A673 (cell line): ENCODE results near the gene DDR1. TPM values are rescaled to one million over a fixed set of nuclear protein-coding genes. Genes with fewer than 3 reads are reported as not detected.

ENCODE experiments used
- Bru-seq: library from RNA; stranded (reverse); fragments of 400-500 nt; gene quantifications from one replicate; lab custom pipeline; 2021; lab: Mats Ljungman, UMichigan
- BruChase-seq, 2 experiments: library from RNA; stranded (reverse); fragments of 400-500 nt; gene quantifications; one replicate each; lab custom pipeline; 2021; lab: Mats Ljungman, UMichigan
- BruUV-seq: library from RNA; stranded (reverse); fragments of 400-500 nt; replicated peaks from 2 replicates; lab custom pipeline; 2021; lab: Mats Ljungman, UMichigan
- CTCF ChIA-PET: fragments of 300-600 bp; sonication (Branson Sonifier 250); formaldehyde crosslinking; loops from one replicate; lab custom pipeline; 2022; ENCODE audit warnings: antibody characterized with exemption; lab: Charles Lee
- POLR2A ChIA-PET: fragments of 300-600 bp; sonication (Branson Sonifier 250); formaldehyde crosslinking; loops from one replicate; lab custom pipeline; 2022; ENCODE audit warnings: antibody characterized with exemption; ENCODE audit not compliant: low non-redundant PET; lab: Charles Lee
- DNase-seq: peaks from one replicate; pipeline ENCODE4 v3.0.0-alpha.2; 2015; ENCODE audit warnings: low spot score
- H3K27ac ChIP-seq: fragments of 200-600 bp; sonication (generic); 2 replicates; pipeline ENCODE4 v1.5.1; 2016; ENCODE audit warnings: mixed run types, low read depth, mild to moderate bottlenecking, mixed read lengths, antibody characterized with exemption, low read length; ENCODE audit not compliant: poor library complexity, severe bottlenecking
- H3K27me3 ChIP-seq: fragments of 200-600 bp; sonication (generic); replicated peaks from 2 replicates; pipeline ENCODE4 v1.6.1; 2017; ENCODE audit warnings: mixed run types, low read depth, mild to moderate bottlenecking, mixed read lengths, antibody characterized with exemption, low read length; ENCODE audit not compliant: insufficient read depth, poor library complexity
- H3K36me3 ChIP-seq: fragments of 200-600 bp; sonication (generic); 2 replicates; pipeline ENCODE4 v1.6.1; 2016; ENCODE audit warnings: mixed run types, mild to moderate bottlenecking, mixed read lengths, antibody characterized with exemption, low read length; ENCODE audit not compliant: insufficient read depth, poor library complexity, severe bottlenecking
- H3K4me1 ChIP-seq: fragments of 200-600 bp; sonication (generic); 2 replicates; pipeline ENCODE4 v1.6.1; 2017; ENCODE audit warnings: mixed run types, mild to moderate bottlenecking, mixed read lengths, antibody characterized with exemption, low read length; ENCODE audit not compliant: insufficient read depth, poor library complexity, severe bottlenecking
- H3K4me3 ChIP-seq: fragments of 200-600 bp; sonication (generic); 2 replicates; pipeline ENCODE4 v1.5.1; 2016; ENCODE audit warnings: low read depth, mixed run types, mild to moderate bottlenecking, mixed read lengths, low read length; ENCODE audit not compliant: poor library complexity, severe bottlenecking
- H3K9me3 ChIP-seq: fragments of 200-600 bp; sonication (generic); 2 replicates; pipeline ENCODE4 v1.6.1; 2016; ENCODE audit warnings: mixed run types, low read depth, mild to moderate bottlenecking, mixed read lengths, antibody characterized with exemption, low read length; ENCODE audit not compliant: poor library complexity, severe bottlenecking
- CTCF ChIP-seq: fragments of 300-800, 200-600 bp; sonication (generic); conservative IDR thresholded peaks from 2 replicates; pipeline ENCODE4 v1.5.1; 2017; ENCODE audit warnings: low read depth, mild to moderate bottlenecking, antibody characterized with exemption, low read length, moderate library complexity, mixed read lengths
- EZH2 ChIP-seq: fragments of 200-600 bp; sonication (generic); IDR thresholded peaks from 2 replicates; pipeline ENCODE4 v1.6.1; 2017; ENCODE audit warnings: borderline replicate concordance, low read depth, mild to moderate bottlenecking, mixed read lengths, antibody characterized with exemption, low read length; ENCODE audit not compliant: poor library complexity, severe bottlenecking
- intact Hi-C: fragments of 100-400 bp; cut with micrococcal nuclease; formaldehyde crosslinking; loops from one replicate; pipeline ENCODE4 v1.10.0; 2022; ENCODE audit not compliant: unreplicated experiment
- long read RNA-seq: library from polyadenylated mRNA; stranded (forward); transcript quantifications from one replicate; pipeline ENCODE4 v2.0.0, GENCODE V29; 2022
- total RNA-seq: library from RNA; stranded (reverse); gene quantifications from 2 replicates; pipeline ENCODE4 v1.2.3, GENCODE V29; 2021

The DDR1 gene
- total RNA-seq (48.0 and 57.9 TPM in 2 replicates), Bru-seq, nascent RNA (percentile 50 among the genes with signal in this experiment), BruChase-seq, experiment 1, labeled RNA remaining after a 2-hour chase (percentile 56 among the genes with signal in this experiment), BruChase-seq, experiment 2, labeled RNA remaining after a 6-hour chase (percentile 73 among the genes with signal in this experiment)
- long read RNA-seq, partial matches to known transcripts = 29 of 52 reads
- long read RNA-seq, other reads (novel, unspliced or antisense) = 13 of 52 reads

- TF ChIP-seq EZH2 (no peak), CTCF (no peak)
These were observed at the start of gene DDR1 for GRCh38 chr6:30883685-30884520. TSS of gene DDR1 (plus strand) at chr6:30884519. CDS start at chr6:30888730, 4,211 bp downstream.

GRCh38 chr6:30834646-30835045 lies 49.7 kb upstream of the DDR1 start:
- no peak for TF ChIP-seq CTCF
- Histone ChIP-seq H3K36me3 (no peaks in the 10 kb centered on the region), H3K27me3 (no peaks in the 10 kb centered on the region), H3K9me3 (no peaks in the 10 kb centered on the region), H3K4me1 (no peaks in the 10 kb centered on the region), H3K27ac (no peak overlapping the region), H3K4me3 (no peak overlapping the region)
- intact Hi-C loops = no loop called here
- ChIA-PET POLR2A (no interaction called here), CTCF (interaction anchor here (0.6 kb wide), 1 partner anchor 245 kb away, joined by 3 read pairs; no protein-coding TSS in a partner anchor)
- no peak for DNase-seq
- BruUV-seq = no TSS peak

More at GRCh38 chr6:30883685-30884520, at the start of gene DDR1:
- DNase-seq = peak; percentile 83
- peak within 1 kb of the TSS; percentile 81 for H3K27ac ChIP-seq
- intact Hi-C loops = loop anchor here (10.0 kb wide), 1 partner anchor 329 kb away; the partner anchor contains the start of genes GNL1 and PRR3
- no TSS peak for BruUV-seq
- no peaks in the 10 kb centered on the region for H3K36me3 ChIP-seq
- peak within 1 kb of the TSS; percentile 72 for H3K4me3 ChIP-seq
- ChIA-PET POLR2A (interaction anchor here (0.6 kb wide), 1 partner anchor 52 kb away, joined by 4 read pairs; no protein-coding TSS in a partner anchor), CTCF (no interaction called here)
- no peaks in the 10 kb centered on the region for H3K27me3 ChIP-seq
- H3K9me3 ChIP-seq = no peaks in the 10 kb centered on the region
- H3K4me1 ChIP-seq = peaks cover 47% of the 10 kb centered on the region

DNA sequence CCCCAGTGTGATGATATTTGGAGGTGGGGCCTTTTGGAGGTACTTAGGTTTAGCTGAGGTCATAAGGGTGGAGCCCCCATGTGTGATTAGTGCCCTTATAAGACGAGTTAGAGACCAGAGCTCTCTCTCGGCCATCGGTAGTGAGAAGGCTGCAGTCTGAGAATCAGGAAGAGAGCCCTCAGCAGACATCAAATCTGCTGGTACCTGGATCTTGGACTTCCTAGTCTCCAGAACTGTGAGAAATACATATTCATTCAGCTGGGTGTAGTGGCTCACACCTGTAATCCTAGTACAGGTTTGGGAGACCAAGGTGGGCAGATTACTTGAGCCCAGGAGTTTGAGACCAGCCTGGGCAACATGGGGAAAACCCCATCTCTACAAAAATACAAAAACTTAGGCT lies 48.7 kb upstream of the DDR1 start:
- H3K4me1 ChIP-seq = no peaks in the 10 kb centered on the region
- H3K4me3 ChIP-seq = no peak overlapping the region
- no peak for TF ChIP-seq CTCF
- no peak for TF ChIP-seq EZH2
- ChIA-PET CTCF (no interaction called here), POLR2A (no interaction called here)
- intact Hi-C loops = no loop called here
- no TSS peak for BruUV-seq
- H3K27me3 ChIP-seq = no peaks in the 10 kb centered on the region
- no peaks in the 10 kb centered on the region for H3K36me3 ChIP-seq
- no peaks in the 10 kb centered on the region for H3K9me3 ChIP-seq
- no peak overlapping the region for H3K27ac ChIP-seq
- no peak for DNase-seq
